ENCODE measurements around the gene NODAL. TPM values are rescaled to one million over a fixed set of nuclear protein-coding genes. Genes with fewer than 3 reads are reported as not detected.
A peak's percentile ranks its signal among the peaks of the same experiment; 100 is the strongest.

The NODAL gene
- polyA plus RNA-seq, 2 of the 4 experiments (the other 2 are of a cell fraction), result not detected

- TF ChIP-seq SREBF2 (IDR thresholded peaks at IDR 0.05) (no peak), CHD2 (IDR thresholded peaks at IDR 0.05; ENCODE audit: low read length, partially characterized antibody) (no peak), E2F6 (IDR thresholded peaks at IDR 0.05; ENCODE audit: borderline replicate concordance, low read depth) (no peak), HOXB13 (CRISPR knock-in tag; IDR thresholded peaks at IDR 0.05; ENCODE audit: low read depth) (no peak), CEBPB (IDR thresholded peaks at IDR 0.05) (no peak), ZNF302 (CRISPR knock-in tag; IDR thresholded peaks at IDR 0.05) (no peak), MAFK (IDR thresholded peaks at IDR 0.05; ENCODE audit: partially characterized antibody) (no peak), FOSB (CRISPR knock-in tag; IDR thresholded peaks at IDR 0.05) (no peak), RFX5 (IDR thresholded peaks at IDR 0.05) (no peak), FOSL2 (IDR thresholded peaks at IDR 0.05) (no peak), FOSL2 (CRISPR knock-in tag; IDR thresholded peaks at IDR 0.05) (no peak), NR3C1 (IDR thresholded peaks at IDR 0.05) (no peak), CHD4 (IDR thresholded peaks at IDR 0.05; ENCODE audit: borderline replicate concordance) (no peak), HOXA7 (CRISPR knock-in tag; IDR thresholded peaks at IDR 0.05) (no peak), NPAS2 (CRISPR knock-in tag; IDR thresholded peaks at IDR 0.05; ENCODE audit: borderline replicate concordance) (no peak), ZC3H11A (IDR thresholded peaks at IDR 0.05) (no peak), ATOH8 (CRISPR knock-in tag; IDR thresholded peaks at IDR 0.05; ENCODE audit: low read depth) (no peak)
These were observed 23.8 kb upstream of the NODAL start for GRCh38 chr10:70465278-70465677.

GRCh38 chr10:70462349-70462984, 21.0 kb upstream of the NODAL start:
- peak in 1 of 2 experiments; percentile 21 for DNase-seq (ENCODE audit: low read depth in 1 of 2, low spot score in 1 of 2)
- FAIRE-seq, result no peak
- WGBS (ENCODE audit: missing lambda C conversion rate), result 67% methylated on average over 1 of the region's 4 CpGs
- no peak for TF ChIP-seq MAZ (IDR thresholded peaks at IDR 0.05; ENCODE audit: borderline replicate concordance, low read depth, low read length)
- TF ChIP-seq KDM1A (IDR thresholded peaks at IDR 0.05; ENCODE audit: low read depth), result no peak
- TF ChIP-seq RFX5 (IDR thresholded peaks at IDR 0.05), result peak; percentile 64; the same call in 1 of the 2 replicates
- no peak for TF ChIP-seq BCL3 (IDR thresholded peaks at IDR 0.05)
- TF ChIP-seq HMGXB4 (CRISPR knock-in tag; IDR thresholded peaks at IDR 0.05; ENCODE audit: borderline replicate concordance), result no peak
- no peaks in the 10 kb centered on the region for H3K9me3 ChIP-seq
- no peak overlapping the region for H3K27ac ChIP-seq
- peaks cover 5% of the 10 kb centered on the region for H3K4me1 ChIP-seq
- H3K4me2 ChIP-seq, result no peak overlapping the region
- CTCF ChIA-PET, result interaction anchor here (0.5 to 19.9 kb wide), 26 partner anchors 10 to 440 kb away, joined by 3 to 376 read pairs (median 8); partner anchors contain the start of genes NODAL and PALD1
- no peak overlapping the region for H3K4me3 ChIP-seq
- POLR2A ChIA-PET, result interaction anchor here (1.3 kb wide), 1 partner anchor 58 kb away, joined by 3 read pairs; the partner anchor contains the start of gene EIF4EBP2
- ATAC-seq, result peak; percentile 17 to 32; a peak in 2 of 6 replicates

More at GRCh38 chr10:70465278-70465677, 23.8 kb upstream of the NODAL start:
- Histone ChIP-seq H3K4me1 (peaks cover 5% of the 10 kb centered on the region), H3K4me3 (no peak overlapping the region), H3K4me2 (no peak overlapping the region), H3K9me3 (no peaks in the 10 kb centered on the region), H3K27ac (no peak overlapping the region)
- ChIA-PET CTCF (interaction anchor here (2.5 to 19.9 kb wide), 3 partner anchors 16 to 84 kb away, joined by 13 to 376 read pairs (median 86); no protein-coding TSS in a partner anchor), POLR2A (no interaction called here)
- no peak for FAIRE-seq
- WGBS (ENCODE audit: missing lambda C conversion rate), result 87% methylated on average over 4 of the region's 4 CpGs
- no peak for ATAC-seq
- no peak for DNase-seq (ENCODE audit: low read depth in 1 of 2, low spot score in 1 of 2)

All from A549 (cell line).